Measurements from ENCODE around the gene MARCHF10.

- TF ChIP-seq REST (IDR thresholded peaks at IDR 0.05; ENCODE audit: insufficient read depth in 1 of 2, low read depth in 2 of 2, low read length in 1 of 2), result no peak
- no peak for TF ChIP-seq SIN3A (IDR thresholded peaks at IDR 0.05; ENCODE audit: borderline replicate concordance, insufficient read depth, low read depth, low read length)
- TF ChIP-seq CTCF (IDR thresholded peaks at IDR 0.05), result no peak
- TF ChIP-seq POLR2AphosphoS5 (IDR thresholded peaks at IDR 0.05; ENCODE audit: low read depth, low read length), result no peak
Measured at GRCh38 chr17:62847426-62847825, 39.3 kb upstream of the MARCHF10 start.

All from Panc1 (cell line).